ENCODE data around the gene EFCAB9. TPM values are rescaled to one million over a fixed set of nuclear protein-coding genes. Genes with fewer than 3 reads are reported as not detected.
A peak's percentile ranks its signal among the peaks of the same experiment; 100 is the strongest.

EFCAB9 gene
- polyA plus RNA-seq, 1 of the 3 experiments (the other 2 are of a cell fraction) = 0.10 TPM

GRCh38 chr5:172234031-172234430 is 40.1 kb downstream of the EFCAB9 start:
- CTCF ChIA-PET = interaction anchor here (1.0 to 1.5 kb wide), 2 partner anchors 46 to 49 kb away, joined by 3 read pairs; partner anchors contain the start of gene STK10
- H3F3A ChIP-seq (replicated peaks; ENCODE audit: insufficient read depth) = peaks cover 14% of the 10 kb centered on the region
- H3K27me3 ChIP-seq (ENCODE audit: insufficient read depth) = no peaks in the 10 kb centered on the region
- H3K9me3 ChIP-seq = no peaks in the 10 kb centered on the region
- no peak overlapping the region for H3K9ac ChIP-seq
- H3K36me3 ChIP-seq (replicated peaks in 1 of 2; ENCODE audit: control insufficient read depth in 1 of 2, insufficient read depth in 2 of 2, low read length in 1 of 2) = peaks cover 21 to 49% of the 10 kb centered on the region in 2 experiments
- TF ChIP-seq TAF1 (IDR thresholded peaks at IDR 0.05; ENCODE audit: borderline replicate concordance, low read depth, low read length) = no peak
- TF ChIP-seq NFIC (IDR thresholded peaks at IDR 0.05; ENCODE audit: borderline replicate concordance) = no peak
- TF ChIP-seq JUND (IDR thresholded peaks at IDR 0.05) = no peak
- no peak for TF ChIP-seq EP300 (IDR thresholded peaks at IDR 0.05; ENCODE audit: borderline replicate concordance in 1 of 2, low read depth in 1 of 2, low read length in 1 of 2)
- no peak for TF ChIP-seq YY1 (IDR thresholded peaks at IDR 0.05; ENCODE audit: low read depth)
- no peak for TF ChIP-seq USF2 (IDR thresholded peaks at IDR 0.05; ENCODE audit: borderline replicate concordance, low read depth, low read length)
- no peak for TF ChIP-seq SMC3 (IDR thresholded peaks at IDR 0.05; ENCODE audit: low read depth, low read length)
- no peak for TF ChIP-seq TEAD4 (IDR thresholded peaks at IDR 0.05; ENCODE audit: borderline replicate concordance, insufficient read depth)
- TF ChIP-seq MAX (IDR thresholded peaks at IDR 0.05; ENCODE audit: low read depth) = no peak
- TF ChIP-seq EZH2phosphoT487 (IDR thresholded peaks at IDR 0.05; ENCODE audit: borderline replicate concordance, low read depth) = no peak
- no peak for TF ChIP-seq PBX3 (IDR thresholded peaks at IDR 0.05)
- TF ChIP-seq RXRA (IDR thresholded peaks at IDR 0.05; ENCODE audit: borderline replicate concordance, low read depth) = no peak
- TF ChIP-seq TCF12 (IDR thresholded peaks at IDR 0.05) = no peak
- TF ChIP-seq FOXJ3 (CRISPR knock-in tag; IDR thresholded peaks at IDR 0.05) = no peak
- no peak for DNase-seq
- no peak overlapping the region for H3K4me3 ChIP-seq (ENCODE audit: low read depth in 2 of 2, low read length in 1 of 2)
- POLR2A ChIA-PET = no interaction called here
- H3K79me2 ChIP-seq (ENCODE audit: insufficient read depth) = peaks cover 80% of the 10 kb centered on the region
- H3K4me2 ChIP-seq = no peak overlapping the region
- peaks cover 0 to 10% of the 10 kb centered on the region in 2 experiments; a peak in 2 of 4 replicates for H3K4me1 ChIP-seq (ENCODE audit: control insufficient read depth in 1 of 2, insufficient read depth in 2 of 2, low read depth in 1 of 2, low read length in 1 of 2)
- no peak overlapping the region for H3K27ac ChIP-seq (ENCODE audit: low read depth in 2 of 2, low read length in 1 of 2)
- H3K9me2 ChIP-seq = no peaks in the 10 kb centered on the region
- WGBS (ENCODE audit: low lambda C conversion rate) = over 99% methylated on average over 4 of the region's 4 CpGs
- no peak overlapping the region for H2AFZ ChIP-seq (ENCODE audit: low read depth)
- peaks cover 44% of the 10 kb centered on the region for H4K20me1 ChIP-seq (ENCODE audit: insufficient read depth)

- peaks cover 14% of the 10 kb centered on the region for H3F3A ChIP-seq (replicated peaks; ENCODE audit: insufficient read depth)
- H3K36me3 ChIP-seq (replicated peaks in 1 of 2; ENCODE audit: control insufficient read depth in 1 of 2, insufficient read depth in 2 of 2, low read length in 1 of 2) = peaks cover 15 to 41% of the 10 kb centered on the region in 2 experiments
- peaks cover 86% of the 10 kb centered on the region for H3K79me2 ChIP-seq (ENCODE audit: insufficient read depth)
- H3K4me1 ChIP-seq (ENCODE audit: control insufficient read depth in 1 of 2, insufficient read depth in 2 of 2, low read depth in 1 of 2, low read length in 1 of 2) = peaks cover 0 to 10% of the 10 kb centered on the region in 2 experiments; a peak in 2 of 4 replicates
- no peaks in the 10 kb centered on the region for H3K9me2 ChIP-seq
- peaks cover 44% of the 10 kb centered on the region for H4K20me1 ChIP-seq (ENCODE audit: insufficient read depth)
- WGBS (ENCODE audit: low lambda C conversion rate) = 61% methylated on average over 4 of the region's 4 CpGs
- CTCF ChIA-PET = interaction anchor here (1.2 kb wide), 1 partner anchor 47 kb away, joined by 4 read pairs; the partner anchor contains the start of gene STK10
- no peak overlapping the region for H2AFZ ChIP-seq (ENCODE audit: low read depth)
- no peak overlapping the region for H3K4me2 ChIP-seq
- H3K27me3 ChIP-seq (ENCODE audit: insufficient read depth) = no peaks in the 10 kb centered on the region
- no peak for DNase-seq
- no peak overlapping the region; a peak in 1 of 4 replicates for H3K27ac ChIP-seq (ENCODE audit: low read depth in 2 of 2, low read length in 1 of 2)
- no peaks in the 10 kb centered on the region for H3K9me3 ChIP-seq
- no peak overlapping the region for H3K9ac ChIP-seq
- no peak overlapping the region for H3K4me3 ChIP-seq (ENCODE audit: low read depth in 2 of 2, low read length in 1 of 2)
- POLR2A ChIA-PET = no interaction called here
- TF ChIP-seq ELF1 (IDR thresholded peaks at IDR 0.05) (no peak), GATA2 (CRISPR knock-in tag; IDR thresholded peaks at IDR 0.05) (peak; percentile 21; the same call in 1 of the 2 replicates)
These were observed 41.3 kb downstream of the EFCAB9 start for GRCh38 chr5:172235132-172235780.
